Glomerular visceral epithelial cell (primary cell): Measurements from ENCODE around the gene CLCF1.

Experiments
- DNase-seq: peaks from one replicate; pipeline ENCODE4 v3.0.0-alpha.2; 2016; ENCODE audit errors: extremely low spot score

CLCF1 gene

DNA sequence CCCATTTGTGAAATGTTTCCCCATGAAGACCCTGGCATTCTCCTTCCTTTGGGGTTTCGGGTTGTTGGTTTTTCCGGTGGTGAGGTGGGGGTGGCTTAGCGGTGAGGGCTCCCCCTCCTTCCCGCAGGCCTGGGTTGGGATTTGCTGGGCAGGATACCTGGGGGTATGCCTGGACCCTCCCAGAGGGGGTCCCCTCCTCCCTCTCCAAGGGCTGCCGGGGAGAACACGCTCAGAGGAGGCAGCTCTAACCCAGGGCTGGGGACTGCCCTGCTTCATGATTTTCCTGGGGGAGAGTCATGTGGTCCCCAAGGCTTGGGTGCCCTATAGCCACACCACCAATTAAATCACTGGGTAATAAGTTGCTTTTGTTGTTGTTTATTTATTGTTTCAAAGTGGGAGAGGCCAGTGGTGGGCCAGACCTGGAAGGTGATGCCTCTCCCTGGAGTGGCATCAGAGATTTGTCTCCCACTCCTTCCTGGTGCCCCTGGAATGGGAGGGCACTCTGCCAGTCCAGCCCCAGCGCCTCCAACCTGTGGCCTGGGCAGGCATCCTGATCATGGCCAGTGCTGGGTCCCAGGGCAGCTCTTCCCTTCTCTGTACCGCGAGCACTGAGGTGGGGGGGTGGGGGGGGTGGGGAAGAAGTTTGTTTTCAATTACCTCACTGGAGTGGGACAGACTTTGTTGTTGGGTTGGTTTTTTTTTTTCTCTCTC lies 1.3 kb upstream of the CLCF1 start:
- peak; percentile 86 for DNase-seq

DNA sequence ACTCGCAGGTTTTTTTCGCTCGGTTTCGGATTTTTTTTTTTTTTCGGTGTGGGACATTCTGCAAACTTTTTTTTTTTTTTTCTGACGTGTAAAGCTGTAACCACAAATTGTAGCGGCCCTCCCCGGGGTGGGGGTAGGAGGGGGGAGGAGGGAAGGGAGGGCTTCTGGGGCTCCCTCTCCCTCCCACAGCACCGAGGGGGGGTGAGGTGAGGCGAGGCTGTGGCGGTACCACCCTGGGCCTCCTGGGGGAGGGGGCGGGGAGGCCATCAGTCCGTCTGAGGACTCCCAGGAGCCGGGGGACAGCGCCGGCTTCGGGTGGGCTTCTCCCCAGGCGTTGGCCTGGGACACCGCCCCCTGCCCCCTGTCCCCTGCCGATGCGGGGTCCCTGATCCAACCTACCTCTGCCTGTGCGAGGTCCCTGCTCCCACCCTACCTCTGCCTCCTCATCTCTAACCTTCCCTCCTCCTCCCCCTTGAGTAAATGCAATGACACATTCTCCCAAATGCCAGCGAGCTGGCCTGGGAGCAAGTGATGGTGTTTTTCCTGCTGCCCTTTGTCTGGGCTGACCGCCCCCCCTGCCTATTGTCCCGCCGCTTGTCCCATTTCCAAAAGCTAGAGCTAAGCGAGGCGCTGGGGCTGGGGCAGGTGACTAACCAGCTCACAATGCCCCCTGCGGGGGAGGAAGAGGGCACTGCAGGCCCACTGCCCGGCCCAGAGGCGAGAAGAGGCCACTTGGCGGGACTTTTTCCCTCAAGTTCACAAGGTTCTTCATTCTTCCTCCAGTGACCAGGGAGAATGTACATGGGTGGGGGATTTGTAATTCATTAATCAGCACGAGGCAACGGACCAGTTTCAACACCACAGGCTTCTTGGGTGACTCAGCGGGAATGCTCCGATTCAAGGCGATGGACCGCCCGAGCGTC lies 511 bp upstream of the CLCF1 start:
- DNase-seq = peak; percentile 99

DNA sequence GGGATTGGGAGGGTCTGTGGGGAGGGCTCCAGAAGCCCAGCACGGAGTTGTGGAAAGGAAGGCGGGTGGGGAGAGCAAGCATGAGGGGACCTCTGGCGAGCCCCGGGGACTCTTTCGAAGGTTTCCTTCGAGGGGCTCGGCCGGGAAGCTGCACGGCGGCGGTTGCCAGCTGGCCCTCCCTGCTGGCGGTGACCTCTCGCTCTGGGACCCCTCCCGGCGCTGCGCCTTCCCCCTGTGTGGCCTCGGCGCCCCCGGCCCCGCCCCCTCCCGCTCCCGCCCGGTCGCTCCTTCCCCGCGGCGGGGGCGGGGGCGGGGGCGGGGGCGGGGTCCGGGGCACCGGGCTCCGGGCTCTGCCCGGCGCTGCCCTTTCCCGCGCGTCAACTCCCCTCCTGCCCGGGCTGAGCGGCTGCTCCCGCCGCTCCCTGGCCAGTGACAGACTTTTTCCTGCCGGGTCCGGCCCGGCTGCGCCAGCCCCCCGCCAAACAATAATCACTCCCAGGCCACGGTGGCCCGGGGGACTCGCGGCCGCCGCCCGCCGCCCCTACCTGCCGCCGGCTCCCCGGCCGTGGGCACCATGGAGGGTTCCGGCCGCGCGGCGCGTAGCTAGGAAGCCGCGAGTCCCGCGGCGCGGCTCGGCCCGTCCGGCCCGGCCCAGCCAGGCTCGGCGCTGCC lies 941 bp downstream of the CLCF1 start:
- DNase-seq = peak; percentile 56

DNA sequence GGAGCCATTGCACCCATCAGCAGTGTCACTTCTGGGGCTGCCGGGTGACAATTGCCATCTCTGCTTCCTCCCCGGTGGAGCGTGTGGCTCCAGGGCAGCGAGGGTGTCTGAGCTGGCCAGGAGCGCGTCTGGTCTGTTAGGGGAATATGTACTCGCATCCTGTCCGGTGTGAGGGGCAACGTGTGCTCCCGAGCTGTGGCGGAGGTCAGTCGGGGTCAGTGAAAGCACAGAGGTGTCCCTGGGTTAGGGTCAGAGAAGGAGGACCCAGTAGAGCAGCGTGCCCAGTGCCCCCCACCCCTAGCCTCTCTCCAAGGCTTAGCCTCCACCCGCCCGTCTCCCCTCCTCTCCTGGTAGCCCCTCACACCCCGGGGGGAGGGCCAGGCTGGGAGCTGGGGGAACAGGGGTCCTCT lies 1.5 kb downstream of the CLCF1 start:
- DNase-seq = no peak

DNA sequence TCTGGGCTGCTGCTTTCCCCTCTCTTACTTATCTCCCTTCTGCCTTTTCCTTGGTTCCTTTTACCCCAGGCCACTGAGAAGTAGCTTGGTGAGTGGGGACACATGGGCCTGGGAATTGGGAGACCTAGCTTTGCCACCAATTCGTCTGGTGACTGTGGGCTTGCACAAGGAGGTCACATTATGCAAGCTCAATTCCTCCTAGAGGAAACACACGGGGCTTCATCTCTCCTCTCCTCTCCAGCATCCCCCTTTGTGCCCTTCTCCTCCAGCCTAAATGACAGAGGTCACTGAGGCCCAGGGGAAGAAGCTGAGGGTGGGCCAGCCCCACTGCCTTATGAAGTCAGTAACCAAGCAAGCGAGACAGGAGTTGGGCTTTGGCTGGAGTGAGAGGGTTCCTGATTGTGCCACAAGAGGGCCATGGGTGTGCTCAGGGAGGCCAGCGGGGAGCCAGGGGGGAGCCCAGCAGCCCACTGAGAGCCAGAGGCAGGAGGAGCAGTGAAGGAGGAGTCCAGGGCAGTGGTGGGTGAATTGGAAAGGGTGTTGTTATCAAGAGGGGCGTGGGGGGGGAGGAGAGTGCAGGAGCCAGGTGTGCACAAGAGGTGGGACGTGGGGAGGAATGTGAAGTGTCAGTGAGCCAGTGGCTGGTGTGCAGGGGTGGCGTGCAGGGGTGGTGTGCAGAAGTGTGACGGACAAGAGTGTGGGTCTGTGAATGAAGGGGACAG lies 2.0 kb downstream of the CLCF1 start:
- peak; percentile 77 for DNase-seq

DNA sequence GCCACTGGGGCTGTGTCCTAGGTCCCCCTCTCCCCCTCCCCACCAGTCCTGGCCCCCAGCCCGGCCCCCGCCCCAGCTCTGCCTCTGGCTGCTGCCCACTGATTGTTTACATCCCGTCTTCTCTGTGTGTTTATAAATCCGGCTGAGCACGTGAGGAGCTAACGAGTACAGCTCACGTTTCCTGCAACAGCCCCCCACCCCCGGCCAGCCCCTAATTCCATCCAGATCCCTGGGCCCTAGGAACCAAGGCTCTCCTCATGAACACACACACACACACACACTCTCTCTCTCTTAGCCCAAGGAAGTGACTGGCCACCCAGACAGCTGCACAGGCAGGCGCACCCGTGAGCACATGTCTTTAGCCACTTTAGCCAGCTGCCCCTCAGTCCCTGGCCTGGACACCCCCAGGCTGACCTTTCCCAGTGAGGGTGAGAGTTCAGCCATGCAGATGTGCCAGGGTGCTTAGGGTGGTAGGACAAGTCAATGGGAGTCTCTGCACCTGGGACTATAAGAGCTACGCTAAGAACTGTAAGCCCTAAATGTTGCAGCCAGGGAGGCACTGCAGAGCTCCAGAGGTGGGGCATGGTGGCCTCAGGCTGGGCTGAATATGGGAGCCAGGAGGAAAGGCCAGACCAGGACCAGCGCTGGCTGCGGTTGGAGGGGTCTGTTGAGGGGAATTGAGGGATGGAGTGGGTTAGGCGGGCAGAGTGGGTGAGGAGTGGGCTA lies 2.9 kb downstream of the CLCF1 start:
- DNase-seq = peak; percentile 50

DNA sequence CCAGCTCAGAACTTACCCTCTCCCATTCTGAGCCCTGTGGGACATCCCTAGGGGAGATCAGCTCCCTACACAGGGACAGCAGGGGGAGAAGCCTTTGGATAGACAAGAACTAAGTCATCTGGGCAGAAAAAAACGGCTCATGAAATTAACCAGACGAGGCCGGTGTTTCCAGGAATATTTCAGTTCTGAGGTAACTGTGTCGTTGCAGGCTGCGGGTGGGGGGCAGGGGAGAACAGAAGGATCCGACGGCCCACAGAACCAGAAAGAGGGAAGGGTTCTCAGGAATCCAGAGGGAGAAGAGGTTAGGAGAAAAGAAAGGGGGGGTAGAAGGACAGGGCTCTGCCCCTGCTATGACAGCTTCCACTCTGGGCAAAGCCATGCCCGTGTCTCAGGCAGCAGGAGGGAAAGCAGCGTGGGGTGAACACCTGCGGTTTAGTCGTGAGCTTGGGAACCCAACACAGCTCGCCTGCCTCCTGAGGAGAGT lies 3.6 kb downstream of the CLCF1 start:
- peak; percentile 89 for DNase-seq

DNA sequence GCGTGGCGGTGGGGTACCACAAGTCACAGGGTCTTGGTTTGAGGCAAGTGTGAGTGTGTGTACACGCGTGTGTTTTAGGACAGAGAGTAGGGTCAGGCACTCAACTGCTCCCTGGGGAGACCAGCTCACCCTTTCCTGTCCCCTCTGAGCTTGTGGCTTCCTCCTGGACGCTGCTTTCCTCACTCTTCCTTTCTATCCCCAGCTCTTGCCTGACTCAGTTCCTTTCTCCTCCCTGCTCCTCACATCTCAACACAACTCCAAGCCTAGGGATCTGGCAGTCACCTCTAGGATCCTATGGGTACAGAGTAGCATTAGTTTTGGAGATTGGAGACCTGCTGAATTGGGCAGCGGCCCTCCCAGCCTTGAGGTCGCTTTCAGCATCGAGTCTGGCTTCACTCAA lies 4.1 kb downstream of the CLCF1 start:
- no peak for DNase-seq

DNA sequence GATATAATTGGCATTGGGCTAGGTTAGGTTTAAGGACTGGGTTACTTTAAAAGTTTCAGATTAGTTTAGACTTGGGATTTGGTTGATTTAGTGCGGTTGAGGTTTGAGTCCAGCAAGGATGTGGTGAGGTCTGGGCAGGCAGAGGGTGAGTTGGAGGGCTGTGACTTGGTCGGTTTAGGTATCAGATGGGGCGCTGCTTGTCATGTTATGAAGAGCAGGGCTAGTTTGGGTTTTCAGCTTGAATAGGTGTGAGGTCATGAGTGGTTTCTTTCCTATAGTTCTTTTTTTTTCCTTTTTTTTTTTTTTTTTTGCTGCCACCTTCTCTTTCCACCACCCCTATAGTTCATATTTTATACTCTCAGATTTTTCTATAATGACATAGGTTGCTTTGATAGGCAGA lies 4.8 kb downstream of the CLCF1 start:
- peak; percentile 74 for DNase-seq

DNA sequence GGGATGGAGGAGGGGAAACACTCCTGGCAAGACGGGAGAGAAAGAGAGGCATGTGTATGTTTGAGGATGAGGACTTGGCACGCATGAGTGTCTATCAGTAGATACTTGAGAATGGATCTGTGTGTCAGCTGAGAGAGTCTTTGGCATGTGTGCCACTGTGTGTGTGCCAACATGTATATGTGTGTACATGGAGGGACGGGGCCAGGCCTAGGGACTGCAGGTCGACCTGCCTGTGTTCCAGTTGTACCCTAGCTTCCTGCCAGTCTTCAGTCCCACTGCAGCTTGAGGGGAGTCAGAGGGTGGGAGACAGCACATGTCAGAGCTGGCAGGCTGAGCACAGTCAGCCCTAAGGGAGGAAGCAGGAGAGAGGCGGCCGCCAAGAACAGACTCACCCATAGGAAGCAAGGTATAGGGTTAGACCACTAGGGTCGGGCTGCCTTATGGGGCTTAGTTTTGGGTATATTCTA lies 5.6 kb downstream of the CLCF1 start:
- no peak for DNase-seq

DNA sequence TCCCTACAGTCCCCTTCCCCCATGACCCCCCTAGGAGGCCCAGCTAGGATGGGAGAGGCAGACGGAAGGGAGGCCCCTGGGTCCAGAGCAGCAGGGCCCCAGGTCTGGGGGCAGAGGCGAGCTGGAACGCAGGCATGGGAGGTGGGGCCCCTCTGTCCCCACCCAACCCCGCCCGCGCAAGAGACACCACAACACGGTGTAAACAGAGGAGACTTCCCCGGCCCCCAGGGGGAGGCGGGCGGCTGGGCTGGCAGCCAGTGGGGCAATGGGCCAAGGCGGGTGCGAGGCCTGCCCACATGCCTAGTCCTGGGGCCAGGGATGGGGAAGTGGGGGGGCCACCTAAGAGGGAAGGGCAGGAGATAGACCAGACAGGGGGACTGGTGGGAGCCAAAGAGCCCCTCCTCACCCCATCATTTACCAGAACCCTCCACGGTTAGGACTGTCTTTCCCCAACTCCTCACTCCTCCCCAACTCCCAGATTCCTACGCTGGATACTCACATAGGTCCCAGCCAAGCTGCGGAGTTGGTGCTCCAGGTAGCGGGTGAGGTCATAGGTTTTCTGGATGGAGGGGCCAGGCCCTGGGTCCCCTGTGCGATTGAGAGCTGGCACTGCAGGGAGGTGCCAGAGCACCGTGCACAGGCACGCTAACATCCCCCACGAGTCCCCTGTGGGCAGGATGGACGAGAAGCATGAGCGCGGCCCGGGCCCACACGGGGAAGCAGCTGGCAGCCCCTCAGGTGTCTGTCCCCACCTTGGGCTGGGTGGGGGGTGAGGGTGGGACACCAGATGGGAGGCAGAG lies 6.2 kb downstream of the CLCF1 start:
- DNase-seq = no peak

DNA sequence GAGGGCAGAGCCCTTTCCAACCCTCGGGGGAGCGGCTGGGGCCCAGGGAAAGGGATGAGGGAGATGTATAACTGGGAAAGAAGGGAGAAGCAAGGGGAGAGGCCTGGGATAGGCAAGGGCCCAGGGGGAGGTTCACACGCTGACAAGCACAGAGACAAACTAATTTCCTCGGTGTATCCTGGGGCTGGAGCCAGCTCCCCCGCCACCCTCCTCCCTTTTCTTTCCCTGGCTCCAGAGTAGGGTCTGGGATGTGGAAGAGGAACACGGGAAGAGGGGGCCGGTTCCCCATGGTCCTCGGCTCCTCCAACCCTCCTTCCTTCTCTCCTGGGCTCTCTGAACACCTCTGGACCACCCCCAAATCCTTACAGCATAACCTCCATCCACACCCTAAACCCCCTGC lies 6.9 kb downstream of the CLCF1 start:
- no peak for DNase-seq

DNA sequence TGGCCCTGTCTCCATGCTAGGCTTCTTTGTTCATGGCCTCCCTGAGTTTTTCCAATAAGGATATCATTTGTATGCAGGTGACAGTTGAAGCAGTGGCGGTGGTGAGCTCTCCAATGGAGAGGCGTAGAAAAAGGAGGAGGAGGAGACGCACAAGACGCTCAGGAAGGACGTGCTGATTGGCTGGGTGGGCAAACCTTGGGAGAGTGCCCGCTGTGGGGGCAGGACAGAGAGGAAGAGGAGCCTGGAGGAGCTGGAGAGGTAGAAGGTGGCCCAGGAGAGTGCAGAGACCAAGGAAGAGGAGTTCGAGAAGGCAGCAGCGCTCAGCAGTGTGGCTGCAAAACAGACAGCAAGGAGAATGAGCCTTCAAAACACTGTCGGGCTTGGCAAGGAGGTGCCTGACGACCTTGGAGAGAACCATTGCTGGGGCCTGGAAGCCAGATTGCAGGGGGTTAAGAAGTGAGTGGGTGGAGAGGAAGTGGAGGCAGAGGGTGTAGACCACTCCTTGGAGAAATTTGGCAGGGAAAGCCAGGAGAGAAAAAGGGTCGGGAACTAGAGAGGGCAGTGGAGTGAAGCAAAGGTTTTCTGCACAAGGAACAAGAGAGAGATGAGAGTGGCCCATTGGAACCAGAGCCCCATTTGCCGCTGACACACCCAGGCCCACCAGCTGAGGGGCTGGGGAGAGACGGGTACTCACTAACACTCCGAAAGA lies 7.5 kb downstream of the CLCF1 start:
- no peak for DNase-seq

DNA sequence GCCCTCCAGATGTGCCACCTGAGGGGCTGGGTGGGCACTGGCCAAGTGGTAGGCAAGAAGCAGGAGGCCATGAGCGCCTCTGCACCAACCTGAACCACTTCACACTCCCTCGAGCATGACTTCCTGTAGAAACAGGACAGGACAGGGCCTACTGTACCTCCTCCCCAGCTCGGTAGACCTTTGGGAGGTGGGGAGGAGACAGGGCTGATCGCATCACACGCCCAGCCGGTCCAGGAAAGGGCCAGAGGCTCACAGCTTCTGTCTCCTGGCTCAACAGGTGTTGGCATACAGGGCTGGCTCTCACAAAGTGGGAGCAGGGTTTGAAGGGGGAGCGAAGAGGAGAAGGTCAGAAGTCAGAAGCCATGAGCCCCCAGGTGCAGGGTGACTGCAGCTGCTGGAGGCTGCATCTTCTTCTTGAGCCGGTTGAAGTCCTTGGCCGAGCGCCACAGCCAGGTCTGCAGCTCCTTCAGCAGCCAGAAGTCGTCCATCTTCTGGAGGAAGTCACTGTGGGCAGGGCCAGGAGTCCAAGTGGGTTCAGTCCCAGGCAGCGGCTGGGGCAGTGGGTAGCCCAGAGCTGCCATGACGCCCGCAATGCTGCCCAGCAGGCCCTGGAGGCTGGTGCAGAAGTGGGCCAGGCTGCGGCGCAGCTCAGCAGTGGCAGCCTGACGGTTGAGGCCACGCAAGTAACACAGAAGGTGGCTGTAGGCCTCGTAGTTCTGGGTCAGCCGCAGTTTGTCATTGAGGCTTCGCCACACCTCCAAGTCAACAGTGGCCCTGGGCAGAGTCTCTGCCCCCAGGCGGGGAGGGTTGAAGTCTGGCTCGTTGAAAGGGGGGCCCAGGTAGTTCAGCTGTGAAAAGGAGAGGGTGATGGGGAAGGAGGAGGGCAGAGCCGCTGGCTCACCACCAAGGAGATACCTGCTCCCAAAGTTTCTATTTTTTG lies 8.3 kb downstream of the CLCF1 start:
- DNase-seq = no peak

DNA sequence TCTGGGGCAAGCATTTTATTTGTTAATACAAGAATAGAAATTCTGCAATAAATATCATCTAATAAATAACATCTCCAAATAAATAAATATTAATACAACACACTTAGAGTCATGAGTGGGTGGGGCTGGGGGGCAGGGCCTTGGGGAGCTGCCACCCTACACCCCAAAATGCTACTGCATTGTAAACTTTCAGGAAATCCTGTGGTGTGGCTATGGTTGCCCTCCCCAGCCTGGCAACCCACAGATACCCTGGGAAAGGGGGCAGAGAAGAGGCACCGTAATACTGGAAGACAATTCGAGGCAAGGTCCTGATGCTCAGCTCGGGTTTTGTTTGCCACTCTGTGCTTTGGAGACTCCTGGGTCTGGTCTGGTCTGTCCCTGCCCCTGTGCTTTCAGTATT lies 9.2 kb downstream of the CLCF1 start:
- DNase-seq = no peak

DNA sequence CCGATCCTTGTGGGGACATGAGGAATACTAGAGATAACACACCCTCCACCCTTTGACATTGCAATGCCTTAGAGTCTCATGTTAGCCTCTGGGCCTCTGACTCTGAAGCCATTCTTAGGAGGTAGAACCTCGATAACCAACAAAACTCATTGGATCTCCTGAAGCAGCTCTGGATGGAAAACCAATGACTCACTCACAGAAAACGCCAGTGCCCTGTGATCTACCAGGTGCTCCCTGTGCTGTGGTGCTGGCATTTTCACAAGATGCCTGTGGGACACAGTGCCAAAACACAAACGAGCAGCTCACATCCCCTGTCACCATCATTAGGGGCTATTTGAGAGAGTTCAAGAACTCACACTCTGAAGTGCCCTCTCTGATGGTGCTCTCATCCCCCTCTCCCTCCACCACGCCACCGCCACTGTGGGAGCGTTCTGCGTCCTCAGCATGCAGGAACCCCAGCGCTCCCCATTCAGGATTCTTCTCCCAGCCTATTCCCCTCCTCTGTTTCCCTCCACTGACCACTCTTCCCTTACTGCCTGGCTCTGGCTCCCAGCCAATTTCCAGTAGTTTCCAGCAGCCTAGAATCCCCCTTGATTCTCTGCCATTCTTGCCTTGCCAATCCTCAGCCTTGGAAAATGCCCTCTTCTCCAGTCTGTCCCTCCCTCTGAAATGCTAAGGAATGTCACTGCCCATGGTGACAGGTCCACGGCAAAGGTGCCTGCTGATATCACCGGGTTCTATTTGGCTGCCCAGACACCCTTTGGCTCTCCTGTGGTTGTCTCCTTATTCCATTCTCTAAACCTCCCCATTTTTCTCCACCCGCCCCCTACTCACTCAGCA lies 15.3 kb downstream of the CLCF1 start:
- peak; percentile 80 for DNase-seq

DNA sequence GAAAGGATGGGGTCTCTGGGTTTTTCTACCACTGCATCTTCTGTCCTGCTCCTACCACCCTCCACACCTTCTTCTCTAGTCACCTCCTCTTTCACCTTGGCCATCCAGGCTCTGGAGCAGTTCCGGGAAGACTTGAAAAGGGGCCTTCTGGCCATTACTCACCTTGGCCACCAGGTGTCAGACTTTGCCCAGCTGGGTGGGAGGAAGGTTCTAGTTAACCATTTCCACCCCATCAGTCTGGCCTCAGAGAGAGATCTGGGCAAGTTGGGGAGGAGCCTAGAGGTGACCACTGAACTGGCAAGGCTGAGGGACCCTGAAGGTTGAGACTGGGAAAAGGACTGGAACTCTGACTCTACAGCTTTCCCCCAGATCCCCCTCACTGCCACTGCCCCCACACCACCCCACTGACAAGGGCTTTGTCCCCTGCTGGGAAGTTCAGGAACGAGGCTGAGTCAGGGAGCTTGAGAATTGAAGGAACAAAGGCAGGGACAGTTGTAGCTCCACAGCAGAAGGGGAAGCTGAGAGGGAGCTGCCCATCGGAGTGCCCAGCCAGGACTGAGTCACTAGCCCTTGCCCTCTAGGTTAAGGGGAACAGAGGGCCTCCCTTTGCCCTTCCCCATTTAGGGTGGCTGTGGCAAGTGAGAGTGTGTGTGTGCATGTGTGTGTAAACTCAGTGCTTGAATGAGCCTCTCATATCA lies 16.4 kb downstream of the CLCF1 start:
- DNase-seq = peak; percentile 85
